GM06990 (cell line): Measurements from ENCODE around the gene HLA-DQA1.

Experiments used
- DNase-seq: peaks from one replicate; pipeline ENCODE4 v3.0.0-alpha.2; 2011; ENCODE audit not compliant: insufficient read length; ENCODE audit errors: extremely low read depth
- H3K27me3 ChIP-seq: replicated peaks from 2 replicates; pipeline ENCODE4 v1.6.0; 2011; ENCODE audit warnings: low read length; ENCODE audit not compliant: control insufficient read depth, insufficient read depth
- H3K36me3 ChIP-seq: 2 replicates; pipeline ENCODE4 v1.5.1; 2011; ENCODE audit warnings: low read length; ENCODE audit not compliant: control insufficient read depth, insufficient read depth
- H3K4me3 ChIP-seq: replicated peaks from 2 replicates; pipeline ENCODE4 v1.5.1; 2011; ENCODE audit warnings: low read depth, mild to moderate bottlenecking, control low read depth, low read length
- TF ChIP-seq, protein P1 (sequence below): IDR thresholded peaks from 2 replicates; pipeline ENCODE4 v1.5.1; 2011; ENCODE audit warnings: low read length, control low read depth, mild to moderate bottlenecking, inconsistent platforms; ENCODE audit not compliant: insufficient read depth, poor library complexity, severe bottlenecking

HLA-DQA1 gene

DNA sequence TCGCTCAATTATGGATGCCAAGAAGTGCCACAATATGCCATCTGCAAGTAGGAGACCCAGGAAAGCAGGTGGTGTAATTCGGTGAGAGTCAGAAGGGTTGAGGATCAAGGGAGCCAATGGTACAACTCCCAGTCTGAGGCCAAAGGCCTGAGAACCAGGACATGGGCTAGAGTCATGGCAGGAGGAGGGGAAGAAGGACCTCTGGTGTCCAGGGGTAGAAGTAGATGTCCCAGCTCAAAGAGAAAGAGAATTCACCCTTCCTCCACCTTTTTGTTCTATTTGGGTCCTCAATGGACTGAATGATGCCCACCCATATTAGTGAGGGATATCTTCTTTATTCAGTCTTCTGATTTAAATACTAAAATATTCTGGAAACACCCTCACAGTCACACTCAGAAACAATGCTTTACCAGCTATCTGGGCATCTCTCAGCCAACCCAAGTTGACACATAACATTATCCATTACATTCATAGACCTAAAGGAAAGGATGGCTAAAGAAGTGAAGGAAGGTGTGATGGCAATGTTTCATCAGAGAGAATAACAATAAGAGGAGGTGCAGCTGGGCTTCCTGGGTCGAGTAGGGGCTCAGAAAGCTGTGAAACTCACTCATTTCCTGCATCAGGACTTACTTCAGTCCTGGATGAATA is 21.2 kb upstream of the HLA-DQA1 start:
- Histone ChIP-seq H3K36me3 (no peaks in the 10 kb centered on the region), H3K4me3 (no peak overlapping the region), H3K27me3 (no peaks in the 10 kb centered on the region)
- TF ChIP-seq, protein P1, sequence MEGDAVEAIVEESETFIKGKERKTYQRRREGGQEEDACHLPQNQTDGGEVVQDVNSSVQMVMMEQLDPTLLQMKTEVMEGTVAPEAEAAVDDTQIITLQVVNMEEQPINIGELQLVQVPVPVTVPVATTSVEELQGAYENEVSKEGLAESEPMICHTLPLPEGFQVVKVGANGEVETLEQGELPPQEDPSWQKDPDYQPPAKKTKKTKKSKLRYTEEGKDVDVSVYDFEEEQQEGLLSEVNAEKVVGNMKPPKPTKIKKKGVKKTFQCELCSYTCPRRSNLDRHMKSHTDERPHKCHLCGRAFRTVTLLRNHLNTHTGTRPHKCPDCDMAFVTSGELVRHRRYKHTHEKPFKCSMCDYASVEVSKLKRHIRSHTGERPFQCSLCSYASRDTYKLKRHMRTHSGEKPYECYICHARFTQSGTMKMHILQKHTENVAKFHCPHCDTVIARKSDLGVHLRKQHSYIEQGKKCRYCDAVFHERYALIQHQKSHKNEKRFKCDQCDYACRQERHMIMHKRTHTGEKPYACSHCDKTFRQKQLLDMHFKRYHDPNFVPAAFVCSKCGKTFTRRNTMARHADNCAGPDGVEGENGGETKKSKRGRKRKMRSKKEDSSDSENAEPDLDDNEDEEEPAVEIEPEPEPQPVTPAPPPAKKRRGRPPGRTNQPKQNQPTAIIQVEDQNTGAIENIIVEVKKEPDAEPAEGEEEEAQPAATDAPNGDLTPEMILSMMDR: no peak
- DNase-seq: no peak

DNA sequence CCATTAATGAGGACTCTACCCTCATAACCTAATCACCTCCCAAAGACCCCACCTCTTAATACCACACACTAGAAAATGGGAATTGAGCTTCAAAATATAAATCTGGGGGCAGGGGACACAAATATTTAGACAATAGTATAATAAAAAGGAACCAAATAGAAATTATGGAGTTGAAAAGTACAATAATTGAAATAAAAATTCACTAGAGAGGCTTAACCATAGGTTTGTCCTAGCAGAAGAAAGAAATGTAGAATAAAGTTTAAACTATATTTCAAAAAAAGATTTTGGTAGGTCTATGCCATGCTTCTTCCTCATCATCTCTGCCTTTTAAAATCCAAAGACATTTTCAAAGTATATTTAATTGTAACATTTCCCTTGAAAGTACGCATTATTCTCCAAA is 19.5 kb upstream of the HLA-DQA1 start:
- Histone ChIP-seq H3K4me3 (no peak overlapping the region), H3K36me3 (no peaks in the 10 kb centered on the region), H3K27me3 (no peaks in the 10 kb centered on the region)
- TF ChIP-seq, protein P1: no peak
- DNase-seq: no peak

DNA sequence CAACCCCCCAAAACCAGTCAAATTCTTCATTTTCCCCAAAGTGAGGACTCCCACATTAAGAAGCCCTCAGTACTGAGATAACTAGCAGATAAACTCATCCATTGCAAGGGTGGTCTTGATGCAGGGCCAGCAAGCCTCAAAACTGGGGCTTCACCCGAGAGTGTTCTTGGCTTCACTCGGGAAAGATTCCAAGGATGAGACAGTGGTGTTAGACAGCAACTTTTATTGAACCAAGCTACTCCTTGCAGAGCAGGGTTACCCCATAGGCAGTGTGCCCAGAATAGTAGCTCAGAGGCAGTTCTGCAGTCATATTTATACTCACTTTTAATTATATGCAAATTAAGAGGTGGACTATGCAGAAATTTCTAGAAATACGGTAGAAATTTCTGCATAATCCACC is 15.8 kb upstream of the HLA-DQA1 start:
- DNase-seq: no peak
- TF ChIP-seq, protein P1: no peak

DNA sequence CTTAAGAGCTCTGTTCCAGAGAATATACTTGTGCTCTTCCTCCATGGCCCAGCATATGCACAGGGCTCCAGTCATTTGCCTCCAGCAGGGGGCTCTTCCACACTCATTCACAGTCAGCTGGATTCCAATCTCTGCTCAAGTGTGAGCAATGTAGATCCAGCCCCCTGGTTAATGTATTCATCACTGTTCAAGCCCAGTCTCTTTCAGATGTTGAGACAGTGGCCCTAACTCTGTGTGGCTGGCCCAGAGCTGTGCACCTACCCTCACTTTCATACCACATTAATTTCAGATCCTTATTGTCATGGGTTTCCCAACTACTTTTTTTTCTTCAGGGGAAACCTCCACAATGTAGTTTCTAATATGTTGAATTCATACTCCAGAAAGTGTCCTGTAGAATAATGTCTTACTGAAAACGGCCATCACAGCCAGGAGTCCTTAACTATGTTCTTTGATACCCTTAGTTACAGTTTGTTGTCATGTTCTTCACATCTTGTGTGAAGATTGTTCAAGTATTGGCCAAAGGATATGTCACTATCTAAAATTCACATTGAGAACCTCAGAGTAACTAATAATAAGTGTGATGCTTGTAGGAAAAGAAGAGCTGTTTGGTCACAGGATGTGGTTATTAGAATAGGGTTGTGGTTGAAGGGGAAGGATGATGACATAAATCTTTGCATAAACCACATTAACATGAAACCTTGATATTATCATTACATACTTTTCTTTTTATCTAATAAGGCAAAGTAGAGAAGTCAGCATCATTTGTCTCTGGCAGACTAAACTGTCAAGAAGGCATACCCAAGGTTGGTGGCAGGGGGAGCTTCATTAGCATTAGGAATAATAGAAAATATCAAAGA is 14.4 kb upstream of the HLA-DQA1 start:
- DNase-seq: peak; percentile 81
- Histone ChIP-seq H3K36me3 (no peaks in the 10 kb centered on the region), H3K4me3 (peak overlapping the region; percentile 37; the same call in 1 of the 2 replicates), H3K27me3 (no peaks in the 10 kb centered on the region)
- TF ChIP-seq, protein P1: peak; percentile 39

More for the DNA sequence above, 15.8 kb upstream of the HLA-DQA1 start:
- Histone ChIP-seq H3K4me3 (no peak overlapping the region), H3K27me3 (no peaks in the 10 kb centered on the region), H3K36me3 (no peaks in the 10 kb centered on the region)

DNA sequence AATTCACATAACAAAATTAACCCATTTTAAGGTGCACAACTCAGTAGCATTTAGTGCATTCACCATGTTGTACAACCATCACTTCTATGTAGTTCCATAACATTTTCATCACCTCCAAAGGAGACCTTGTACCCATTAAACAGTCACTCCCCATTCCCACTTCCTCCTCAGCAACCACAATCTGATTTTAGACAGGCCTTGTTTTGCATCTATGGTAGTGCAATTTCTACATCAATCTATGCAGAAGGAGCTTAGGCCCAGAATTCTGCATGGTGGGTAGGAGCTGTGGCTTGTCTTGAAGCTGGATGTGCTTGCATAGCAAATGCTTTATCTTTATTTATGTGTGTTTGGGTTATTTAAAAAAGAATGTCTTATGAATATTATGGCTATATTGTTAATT is 13.5 kb upstream of the HLA-DQA1 start:
- TF ChIP-seq, protein P1: no peak
- DNase-seq: no peak
- H3K36me3 ChIP-seq: no peaks in the 10 kb centered on the region
- peak overlapping the region; percentile 10 for H3K4me3 ChIP-seq
- H3K27me3 ChIP-seq: no peaks in the 10 kb centered on the region
